WTC11 (cell line): ENCODE data around the gene PCDH1. TPM values are rescaled to one million over a fixed set of nuclear protein-coding genes. Genes with fewer than 3 reads are reported as not detected.

Experiments
- ATAC-seq: fragments of 200-7000 bp; cut with Tn5 transposase; 2 replicates; pipeline ENCODE4 v1.10.0; 2021; ENCODE audit warnings: mild to moderate bottlenecking, moderate library complexity
- CTCF ChIA-PET: fragments of 300-600 bp; sonication (Branson Sonifier 250); formaldehyde crosslinking; loops from one replicate; lab custom pipeline; 2021; ENCODE audit warnings: antibody characterized with exemption; lab: Charles Lee
- POLR2A ChIA-PET: fragments of 350-600 bp; sonication (Branson Sonifier 250); formaldehyde crosslinking; loops from one replicate; lab custom pipeline; 2021; ENCODE audit warnings: antibody characterized with exemption; lab: Charles Lee
- DNase-seq: peaks from one replicate; pipeline ENCODE4 v3.0.0; 2021; ENCODE audit warnings: low spot score
- H3K27ac Mint-ChIP-seq: 2 replicates; pipeline ENCODE4 v1.8.0; 2021; ENCODE audit warnings: mixed read lengths
- H3K27me3 Mint-ChIP-seq: 2 replicates; pipeline ENCODE4 v1.8.0; 2021; ENCODE audit warnings: low read depth, mild to moderate bottlenecking, moderate library complexity, mixed read lengths
- H3K36me3 Mint-ChIP-seq: 2 replicates; pipeline ENCODE4 v1.8.0; 2021; ENCODE audit warnings: mixed read lengths
- H3K4me1 Mint-ChIP-seq: 2 replicates; pipeline ENCODE4 v1.8.0; 2022; ENCODE audit warnings: mixed read lengths
- H3K4me3 Mint-ChIP-seq: 2 replicates; pipeline ENCODE4 v1.8.0; 2021; ENCODE audit warnings: mild to moderate bottlenecking, moderate library complexity, mixed read lengths
- H3K9me3 Mint-ChIP-seq: 2 replicates; pipeline ENCODE4 v1.8.0; 2021; ENCODE audit warnings: mixed read lengths
- CREM ChIP-seq: sonication (generic); formaldehyde crosslinking; IDR thresholded peaks from 2 replicates; pipeline ENCODE4 v1.8.1; 2022; ENCODE audit warnings: mild to moderate bottlenecking, missing genetic modification reagents, moderate library complexity
- FOXJ3 ChIP-seq: sonication (generic); formaldehyde crosslinking; IDR thresholded peaks from 2 replicates; pipeline ENCODE4 v1.9.0; 2021; ENCODE audit warnings: missing genetic modification reagents, mild to moderate bottlenecking, borderline replicate concordance
- FOXP4 ChIP-seq: sonication (generic); formaldehyde crosslinking; IDR thresholded peaks from 2 replicates; pipeline ENCODE4 v1.8.0; 2022; ENCODE audit warnings: mild to moderate bottlenecking, missing genetic modification reagents
- GABPB1 ChIP-seq: sonication (generic); formaldehyde crosslinking; IDR thresholded peaks from 2 replicates; pipeline ENCODE4 v1.8.1; 2023; ENCODE audit warnings: mild to moderate bottlenecking, missing genetic modification reagents
- JUN ChIP-seq: sonication (generic); formaldehyde crosslinking; IDR thresholded peaks from 2 replicates; pipeline ENCODE4 v1.8.0; 2023; ENCODE audit warnings: mild to moderate bottlenecking, missing genetic modification reagents
- NFE2L1 ChIP-seq: sonication (generic); formaldehyde crosslinking; IDR thresholded peaks from 2 replicates; pipeline ENCODE4 v1.8.1; 2023; ENCODE audit warnings: missing genetic modification reagents
- SP1 ChIP-seq: sonication (generic); formaldehyde crosslinking; conservative IDR thresholded peaks from 2 replicates; pipeline ENCODE4 v1.8.1; 2022; ENCODE audit warnings: missing genetic modification reagents
- TP53 ChIP-seq: sonication (generic); formaldehyde crosslinking; IDR thresholded peaks from 2 replicates; pipeline ENCODE4 v1.8.1; 2023; ENCODE audit warnings: mild to moderate bottlenecking, missing genetic modification reagents
- ZBTB43 ChIP-seq: sonication (generic); formaldehyde crosslinking; IDR thresholded peaks from 2 replicates; pipeline ENCODE4 v1.8.1; 2023; ENCODE audit warnings: mild to moderate bottlenecking, missing genetic modification reagents
- ZNF671 ChIP-seq: fragments of 250-450 bp; sonication (Bioruptor Pico); IDR thresholded peaks from 2 replicates; pipeline ENCODE4 v1.8.0; 2021; ENCODE audit warnings: mild to moderate bottlenecking
- total RNA-seq: library from RNA; stranded (reverse); gene quantifications from 3 replicates; pipeline ENCODE4 v1.2.3, GENCODE V29; 2021
- TF ChIP-seq, protein P1 (sequence below): sonication (generic); formaldehyde crosslinking; IDR thresholded peaks from 2 replicates; pipeline ENCODE4 v1.8.1; 2022; ENCODE audit warnings: low read depth, mild to moderate bottlenecking, moderate library complexity, missing genetic modification reagents, borderline replicate concordance
- TF ChIP-seq, protein P2 (sequence below): sonication (generic); formaldehyde crosslinking; IDR thresholded peaks from 2 replicates; pipeline ENCODE4 v1.8.0; 2023; ENCODE audit warnings: missing genetic modification reagents
- TF ChIP-seq, protein P3 (sequence below): sonication (generic); formaldehyde crosslinking; IDR thresholded peaks from 2 replicates; pipeline ENCODE4 v1.8.0; 2023; ENCODE audit warnings: missing genetic modification reagents, mild to moderate bottlenecking, borderline replicate concordance
- TF ChIP-seq, protein P4 (sequence below): fragments of 250-450 bp; sonication (Bioruptor Pico); IDR thresholded peaks from 2 replicates; pipeline ENCODE4 v1.9.0; 2021; ENCODE audit warnings: mild to moderate bottlenecking
- TF ChIP-seq, protein P5 (sequence below): fragments of 250-450 bp; sonication (Bioruptor Pico); conservative IDR thresholded peaks from 2 replicates; pipeline ENCODE4 v1.9.0; 2021; ENCODE audit warnings: mild to moderate bottlenecking

PCDH1 gene
- total RNA-seq, 1 experiment from 2014 or later: 105 TPM

- TF ChIP-seq, protein P1, sequence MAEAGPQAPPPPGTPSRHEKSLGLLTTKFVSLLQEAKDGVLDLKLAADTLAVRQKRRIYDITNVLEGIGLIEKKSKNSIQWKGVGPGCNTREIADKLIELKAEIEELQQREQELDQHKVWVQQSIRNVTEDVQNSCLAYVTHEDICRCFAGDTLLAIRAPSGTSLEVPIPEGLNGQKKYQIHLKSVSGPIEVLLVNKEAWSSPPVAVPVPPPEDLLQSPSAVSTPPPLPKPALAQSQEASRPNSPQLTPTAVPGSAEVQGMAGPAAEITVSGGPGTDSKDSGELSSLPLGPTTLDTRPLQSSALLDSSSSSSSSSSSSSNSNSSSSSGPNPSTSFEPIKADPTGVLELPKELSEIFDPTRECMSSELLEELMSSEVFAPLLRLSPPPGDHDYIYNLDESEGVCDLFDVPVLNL (CRISPR knock-in tag): no peak
- no peak for TF ChIP-seq TP53 (CRISPR knock-in tag)
These were observed 53.0 kb downstream of the PCDH1 start (continued) for GRCh38 chr5:141825241-141825671.

DNA sequence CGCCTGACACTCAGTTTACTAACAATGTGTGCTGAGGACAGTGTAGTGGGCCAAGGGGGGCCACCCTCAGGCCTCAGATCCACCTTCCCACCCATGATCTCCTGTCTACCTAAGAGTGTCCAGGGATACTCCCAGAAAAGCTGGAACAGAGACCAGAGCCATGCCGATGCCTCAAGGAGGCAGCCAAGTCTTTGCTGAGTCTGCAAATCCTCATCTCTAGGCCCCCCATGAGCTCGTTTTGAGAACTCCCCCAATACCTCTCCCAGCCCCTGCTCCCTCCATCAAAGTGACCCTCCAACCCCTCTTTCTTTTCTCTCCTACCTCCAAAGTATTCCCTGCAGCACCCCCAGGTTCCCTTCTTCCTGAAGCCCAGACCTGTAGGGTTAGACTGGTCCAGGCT is 53.5 kb downstream of the PCDH1 start:
- Mint-ChIP-seq H3K36me3 (no peaks in the 10 kb centered on the region), H3K4me1 (peaks cover 71% of the 10 kb centered on the region), H3K27me3 (no peaks in the 10 kb centered on the region), H3K27ac (no peak overlapping the region), H3K4me3 (no peak overlapping the region), H3K9me3 (no peaks in the 10 kb centered on the region)
- no peak for ATAC-seq
- CTCF ChIA-PET: interaction anchor here (0.5 to 8.3 kb wide), 20 partner anchors 10 to 171 kb away, joined by 3 to 171 read pairs (median 4); partner anchors contain the start of genes PCDH1 and RNF14
- TF ChIP-seq SP1 (CRISPR knock-in tag): no peak
- TF ChIP-seq, protein P2, sequence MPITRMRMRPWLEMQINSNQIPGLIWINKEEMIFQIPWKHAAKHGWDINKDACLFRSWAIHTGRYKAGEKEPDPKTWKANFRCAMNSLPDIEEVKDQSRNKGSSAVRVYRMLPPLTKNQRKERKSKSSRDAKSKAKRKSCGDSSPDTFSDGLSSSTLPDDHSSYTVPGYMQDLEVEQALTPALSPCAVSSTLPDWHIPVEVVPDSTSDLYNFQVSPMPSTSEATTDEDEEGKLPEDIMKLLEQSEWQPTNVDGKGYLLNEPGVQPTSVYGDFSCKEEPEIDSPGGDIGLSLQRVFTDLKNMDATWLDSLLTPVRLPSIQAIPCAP: no peak
- TF ChIP-seq FOXJ3 (CRISPR knock-in tag): no peak
- TF ChIP-seq ZNF671 (CRISPR knock-in tag): no peak
- TF ChIP-seq, protein P3, sequence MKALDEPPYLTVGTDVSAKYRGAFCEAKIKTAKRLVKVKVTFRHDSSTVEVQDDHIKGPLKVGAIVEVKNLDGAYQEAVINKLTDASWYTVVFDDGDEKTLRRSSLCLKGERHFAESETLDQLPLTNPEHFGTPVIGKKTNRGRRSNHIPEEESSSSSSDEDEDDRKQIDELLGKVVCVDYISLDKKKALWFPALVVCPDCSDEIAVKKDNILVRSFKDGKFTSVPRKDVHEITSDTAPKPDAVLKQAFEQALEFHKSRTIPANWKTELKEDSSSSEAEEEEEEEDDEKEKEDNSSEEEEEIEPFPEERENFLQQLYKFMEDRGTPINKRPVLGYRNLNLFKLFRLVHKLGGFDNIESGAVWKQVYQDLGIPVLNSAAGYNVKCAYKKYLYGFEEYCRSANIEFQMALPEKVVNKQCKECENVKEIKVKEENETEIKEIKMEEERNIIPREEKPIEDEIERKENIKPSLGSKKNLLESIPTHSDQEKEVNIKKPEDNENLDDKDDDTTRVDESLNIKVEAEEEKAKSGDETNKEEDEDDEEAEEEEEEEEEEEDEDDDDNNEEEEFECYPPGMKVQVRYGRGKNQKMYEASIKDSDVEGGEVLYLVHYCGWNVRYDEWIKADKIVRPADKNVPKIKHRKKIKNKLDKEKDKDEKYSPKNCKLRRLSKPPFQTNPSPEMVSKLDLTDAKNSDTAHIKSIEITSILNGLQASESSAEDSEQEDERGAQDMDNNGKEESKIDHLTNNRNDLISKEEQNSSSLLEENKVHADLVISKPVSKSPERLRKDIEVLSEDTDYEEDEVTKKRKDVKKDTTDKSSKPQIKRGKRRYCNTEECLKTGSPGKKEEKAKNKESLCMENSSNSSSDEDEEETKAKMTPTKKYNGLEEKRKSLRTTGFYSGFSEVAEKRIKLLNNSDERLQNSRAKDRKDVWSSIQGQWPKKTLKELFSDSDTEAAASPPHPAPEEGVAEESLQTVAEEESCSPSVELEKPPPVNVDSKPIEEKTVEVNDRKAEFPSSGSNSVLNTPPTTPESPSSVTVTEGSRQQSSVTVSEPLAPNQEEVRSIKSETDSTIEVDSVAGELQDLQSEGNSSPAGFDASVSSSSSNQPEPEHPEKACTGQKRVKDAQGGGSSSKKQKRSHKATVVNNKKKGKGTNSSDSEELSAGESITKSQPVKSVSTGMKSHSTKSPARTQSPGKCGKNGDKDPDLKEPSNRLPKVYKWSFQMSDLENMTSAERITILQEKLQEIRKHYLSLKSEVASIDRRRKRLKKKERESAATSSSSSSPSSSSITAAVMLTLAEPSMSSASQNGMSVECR (CRISPR knock-in tag): no peak
- TF ChIP-seq CREM (CRISPR knock-in tag): no peak
- TF ChIP-seq, protein P4, sequence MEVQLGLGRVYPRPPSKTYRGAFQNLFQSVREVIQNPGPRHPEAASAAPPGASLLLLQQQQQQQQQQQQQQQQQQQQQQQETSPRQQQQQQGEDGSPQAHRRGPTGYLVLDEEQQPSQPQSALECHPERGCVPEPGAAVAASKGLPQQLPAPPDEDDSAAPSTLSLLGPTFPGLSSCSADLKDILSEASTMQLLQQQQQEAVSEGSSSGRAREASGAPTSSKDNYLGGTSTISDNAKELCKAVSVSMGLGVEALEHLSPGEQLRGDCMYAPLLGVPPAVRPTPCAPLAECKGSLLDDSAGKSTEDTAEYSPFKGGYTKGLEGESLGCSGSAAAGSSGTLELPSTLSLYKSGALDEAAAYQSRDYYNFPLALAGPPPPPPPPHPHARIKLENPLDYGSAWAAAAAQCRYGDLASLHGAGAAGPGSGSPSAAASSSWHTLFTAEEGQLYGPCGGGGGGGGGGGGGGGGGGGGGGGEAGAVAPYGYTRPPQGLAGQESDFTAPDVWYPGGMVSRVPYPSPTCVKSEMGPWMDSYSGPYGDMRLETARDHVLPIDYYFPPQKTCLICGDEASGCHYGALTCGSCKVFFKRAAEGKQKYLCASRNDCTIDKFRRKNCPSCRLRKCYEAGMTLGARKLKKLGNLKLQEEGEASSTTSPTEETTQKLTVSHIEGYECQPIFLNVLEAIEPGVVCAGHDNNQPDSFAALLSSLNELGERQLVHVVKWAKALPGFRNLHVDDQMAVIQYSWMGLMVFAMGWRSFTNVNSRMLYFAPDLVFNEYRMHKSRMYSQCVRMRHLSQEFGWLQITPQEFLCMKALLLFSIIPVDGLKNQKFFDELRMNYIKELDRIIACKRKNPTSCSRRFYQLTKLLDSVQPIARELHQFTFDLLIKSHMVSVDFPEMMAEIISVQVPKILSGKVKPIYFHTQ (CRISPR knock-in tag): no peak
- TF ChIP-seq GABPB1: no peak
- no peak for TF ChIP-seq NFE2L1 (CRISPR knock-in tag)
- TF ChIP-seq ZBTB43 (CRISPR knock-in tag): no peak
- TF ChIP-seq FOXP4: no peak
- TF ChIP-seq, protein P1 (CRISPR knock-in tag): no peak
- TF ChIP-seq JUN (CRISPR knock-in tag): no peak
- TF ChIP-seq, protein P5, sequence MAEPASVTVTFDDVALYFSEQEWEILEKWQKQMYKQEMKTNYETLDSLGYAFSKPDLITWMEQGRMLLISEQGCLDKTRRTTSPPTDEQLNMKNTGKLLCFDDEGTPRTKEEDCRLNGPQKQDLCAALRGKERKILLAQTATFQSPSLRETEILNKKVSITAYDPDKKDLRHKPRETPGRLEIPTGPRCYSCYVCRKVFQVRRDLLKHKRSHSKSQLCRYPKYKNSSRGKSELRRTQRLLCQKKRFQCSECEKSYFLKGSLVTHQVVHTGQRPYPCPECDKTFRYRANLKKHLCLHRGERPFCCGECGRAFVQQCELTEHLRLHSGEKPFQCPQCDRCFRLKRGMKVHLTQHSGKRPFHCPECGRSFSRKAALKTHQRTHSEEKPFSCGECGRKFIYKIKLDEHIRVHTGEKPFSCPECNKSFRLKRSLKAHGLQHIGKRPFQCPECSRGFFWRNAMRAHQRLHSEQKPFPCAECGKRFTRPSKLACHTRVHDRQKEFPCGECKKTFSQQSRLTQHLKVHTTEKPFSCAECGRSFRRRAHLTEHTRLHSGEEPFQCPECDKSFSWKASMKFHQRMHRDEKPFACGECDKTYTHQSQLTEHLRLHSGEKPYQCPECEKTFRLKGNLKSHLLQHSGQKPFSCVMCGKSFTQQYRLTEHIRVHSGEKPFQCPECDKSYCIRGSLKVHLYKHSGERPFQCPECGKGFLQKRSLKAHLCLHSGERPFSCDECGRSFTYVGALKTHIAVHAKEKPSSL (CRISPR knock-in tag): no peak
- no peak for DNase-seq
- POLR2A ChIA-PET: interaction anchor here (0.6 to 3.0 kb wide), 6 partner anchors 8 to 127 kb away, joined by 3 to 14 read pairs (median 10); partner anchors contain the start of gene PCDH1
